Mucosa of descending colon (tissue), 3 donors: ENCODE measurements around the gene SH2D7. TPM values are rescaled to one million over a fixed set of nuclear protein-coding genes. Genes with fewer than 3 reads are reported as not detected.

ENCODE experiments used
- ATAC-seq: fragments of 200-7000 bp; cut with Tn5 transposase; one replicate; pipeline ENCODE4 v1.9.1; 2020; ENCODE audit warnings: mild to moderate bottlenecking, moderate library complexity
- DNase-seq, 3 donors: peaks; one replicate each; pipeline ENCODE4 v3.0.0-alpha.2; 2020
- H3K36me3 ChIP-seq: fragments of 200-600 bp; one replicate; pipeline ENCODE4 v1.8.0; 2021; ENCODE audit warnings: low read depth, mild to moderate bottlenecking
- H3K4me1 ChIP-seq: fragments of 200-600 bp; one replicate; pipeline ENCODE4 v1.8.0; 2021; ENCODE audit warnings: low read depth, mild to moderate bottlenecking
- H3K4me3 ChIP-seq: fragments of 200-600 bp; one replicate; pipeline ENCODE4 v1.8.0; 2021; ENCODE audit warnings: mild to moderate bottlenecking
- H3K9me3 ChIP-seq: fragments of 200-600 bp; one replicate; pipeline ENCODE4 v1.8.0; 2021; ENCODE audit warnings: mild to moderate bottlenecking
- CTCF ChIP-seq: fragments of 200-600 bp; IDR thresholded peaks from one replicate; pipeline ENCODE4 v1.8.0; 2022; ENCODE audit warnings: antibody characterized with exemption, mild to moderate bottlenecking
- intact Hi-C, 2 donors: fragments of 100-400 bp; cut with DNase I in 1 of 2; cut with micrococcal nuclease in 1 of 2; formaldehyde crosslinking; loops; one replicate each; pipeline versions ENCODE4 v1.11.0 to v1.11.1; 2022; cut with DNase I, micrococcal nuclease
- total RNA-seq, 3 donors: library from RNA; stranded (reverse); fragmentation: NEBNext Ultra II Directional in 2 of 3; extraction: Animal tissue kit (Norgen Biotek cat#: 25700) in 2 of 3; gene quantifications; one replicate each; pipeline versions ENCODE4 v1.2.1 to v1.2.4, GENCODE V29; 2021 to 2023
- donor health status: DM: no; HTN: no; CAD: no; lungs with moderate emphysema.
- donor health status: DM: no; HTN: no; CAD: no.
- donor health status: DM: no; HTN: yes; CAD: no.

The SH2D7 gene
- total RNA-seq, 3 donors from 2014 or later = 1.9 to 2.8 (median 2.2) TPM

- ATAC-seq (peak; percentile 39), DNase-seq (no peak)
- Histone ChIP-seq H3K4me1 (peaks cover 76% of the 10 kb centered on the region), H3K9me3 (no peaks in the 10 kb centered on the region), H3K4me3 (no peak overlapping the region), H3K36me3 (no peaks in the 10 kb centered on the region)
- no peak for TF ChIP-seq CTCF
- intact Hi-C loops = no loop called here
Observed at GRCh38 chr15:78061963-78062427, 30.4 kb upstream of the SH2D7 start.

- Histone ChIP-seq H3K4me3 (no peak overlapping the region), H3K4me1 (peaks cover 76% of the 10 kb centered on the region), H3K36me3 (no peaks in the 10 kb centered on the region), H3K9me3 (no peaks in the 10 kb centered on the region)
- DNase-seq = no peak
- TF ChIP-seq CTCF = no peak
- ATAC-seq = no peak
- intact Hi-C loops = no loop called here
Observed at GRCh38 chr15:78063217-78063616, 29.1 kb upstream of the SH2D7 start.

GRCh38 chr15:78063970-78064385 is 28.4 kb upstream of the SH2D7 start:
- Histone ChIP-seq H3K4me3 (no peak overlapping the region), H3K4me1 (peaks cover 76% of the 10 kb centered on the region), H3K36me3 (no peaks in the 10 kb centered on the region), H3K9me3 (no peaks in the 10 kb centered on the region)
- intact Hi-C loops = no loop called here
- no peak for TF ChIP-seq CTCF
- DNase-seq = no peak
- ATAC-seq = no peak

- Histone ChIP-seq H3K9me3 (no peaks in the 10 kb centered on the region), H3K4me3 (no peak overlapping the region), H3K4me1 (peaks cover 76% of the 10 kb centered on the region), H3K36me3 (no peaks in the 10 kb centered on the region)
- DNase-seq (no peak), ATAC-seq (no peak)
- TF ChIP-seq CTCF = no peak
- intact Hi-C loops = no loop called here
Observed at GRCh38 chr15:78064544-78064943, 27.8 kb upstream of the SH2D7 start.

- peaks cover 84% of the 10 kb centered on the region for H3K4me1 ChIP-seq
- DNase-seq (peak in 2 of 3 donors; percentile 59 to 74), ATAC-seq (peak; percentile 54)
- TF ChIP-seq CTCF = no peak
- no peaks in the 10 kb centered on the region for H3K9me3 ChIP-seq
- H3K4me3 ChIP-seq = no peak overlapping the region
- no peaks in the 10 kb centered on the region for H3K36me3 ChIP-seq
- intact Hi-C loops = no loop called here
Observed at GRCh38 chr15:78065284-78065872, 27.0 kb upstream of the SH2D7 start.
